Breast epithelium (tissue), 4 donors: ENCODE results near the gene YAP1. TPM values are rescaled to one million over a fixed set of nuclear protein-coding genes. Genes with fewer than 3 reads are reported as not detected.

Experiments used
- DNase-seq, 2 donors: peaks; one replicate each; pipeline ENCODE4 v3.0.0-alpha.2; 2019; ENCODE audit warnings: low spot score in 2 of 2
- H3K27ac ChIP-seq, 2 donors: fragments of 200-600 bp; sonication (generic) in 1 of 2; one replicate each; pipeline ENCODE4 v1.5.1; 2016 to 2019; ENCODE audit warnings: mild to moderate bottlenecking in 1 of 2
- H3K27me3 ChIP-seq, 2 donors: fragments of 200-600 bp; sonication (generic) in 1 of 2; one replicate each; pipeline versions ENCODE4 v1.5.1 to v1.6.0; 2017 to 2019; ENCODE audit warnings: control low read depth in 1 of 2, mild to moderate bottlenecking in 1 of 2
- H3K36me3 ChIP-seq: fragments of 200-600 bp; one replicate; pipeline ENCODE4 v1.5.1; 2019
- H3K4me1 ChIP-seq, 2 donors: fragments of 200-600 bp; sonication (generic); one replicate each; pipeline ENCODE4 v1.5.1; 2016 to 2019; ENCODE audit warnings: control low read depth in 1 of 2
- H3K4me3 ChIP-seq, 3 donors: fragments of 200-600 bp; sonication (generic); 1 replicate in 2 of 3; 2 replicates in 1 of 3; pipeline ENCODE4 v1.5.1; 2016 to 2019; ENCODE audit warnings: mild to moderate bottlenecking in 3 of 3, moderate library complexity in 2 of 3
- H3K9me3 ChIP-seq, 2 donors: fragments of 200-600 bp; sonication (generic) in 1 of 2; one replicate each; pipeline ENCODE4 v1.5.1; 2016 to 2019; ENCODE audit warnings: control low read depth in 1 of 2
- POLR2A ChIP-seq: fragments of 450-650 bp; IDR thresholded peaks from one replicate; pipeline ENCODE4 v1.6.1; 2016; ENCODE audit warnings: antibody characterized with exemption, mild to moderate bottlenecking, moderate library complexity
- POLR2AphosphoS5 ChIP-seq, 3 donors: sonication (generic); formaldehyde crosslinking; IDR thresholded peaks; one replicate each; pipeline ENCODE4 v1.6.1; 2017; ENCODE audit warnings: antibody characterized with exemption in 3 of 3
- intact Hi-C: fragments of 100-400 bp; cut with DNase I; formaldehyde crosslinking; loops from one replicate; pipeline ENCODE4 v1.15.1; 2023; ENCODE audit warnings: low total_unique reads
- total RNA-seq, 3 donors: library from RNA; depleted of rRNA; stranded (reverse); fragments of >200 nt; gene quantifications; one replicate each; pipeline ENCODE4 v1.1.0, GENCODE V29; 2016
- TF ChIP-seq, protein P1 (sequence below), 3 donors: fragments of 450-650 bp; IDR thresholded peaks; one replicate each; pipeline ENCODE4 v1.5.1; 2016 to 2017; ENCODE audit warnings: antibody characterized with exemption in 3 of 3, mild to moderate bottlenecking in 3 of 3, moderate library complexity in 3 of 3

YAP1 gene
- total RNA-seq, 3 donors from 2014 or later, result 179 to 215 (median 184) TPM

DNA sequence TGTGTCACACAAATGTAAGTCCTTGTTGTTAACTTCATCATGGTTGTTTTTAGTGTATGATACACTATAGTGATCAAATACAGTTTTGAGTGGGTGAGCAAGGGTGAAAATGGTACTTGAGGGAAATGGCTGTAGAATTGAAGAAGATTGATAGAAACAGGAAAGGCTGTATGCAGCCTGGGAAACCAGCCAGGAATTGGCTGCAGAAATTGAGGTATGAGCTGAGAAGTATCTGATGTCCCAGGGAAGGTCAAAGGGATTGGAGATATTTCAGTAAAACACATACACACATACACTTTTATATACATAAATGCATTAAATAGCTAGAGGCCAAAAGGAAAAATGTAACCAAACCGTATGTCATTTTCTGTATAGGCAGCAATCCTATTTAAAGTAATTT is 13.1 kb upstream of the YAP1 start:
- intact Hi-C loops, result no loop called here
- no peaks in the 10 kb centered on the region for H3K27me3 ChIP-seq
- DNase-seq, result no peak
- no peak overlapping the region for H3K27ac ChIP-seq
- no peaks in the 10 kb centered on the region for H3K4me1 ChIP-seq
- TF ChIP-seq, protein P1, sequence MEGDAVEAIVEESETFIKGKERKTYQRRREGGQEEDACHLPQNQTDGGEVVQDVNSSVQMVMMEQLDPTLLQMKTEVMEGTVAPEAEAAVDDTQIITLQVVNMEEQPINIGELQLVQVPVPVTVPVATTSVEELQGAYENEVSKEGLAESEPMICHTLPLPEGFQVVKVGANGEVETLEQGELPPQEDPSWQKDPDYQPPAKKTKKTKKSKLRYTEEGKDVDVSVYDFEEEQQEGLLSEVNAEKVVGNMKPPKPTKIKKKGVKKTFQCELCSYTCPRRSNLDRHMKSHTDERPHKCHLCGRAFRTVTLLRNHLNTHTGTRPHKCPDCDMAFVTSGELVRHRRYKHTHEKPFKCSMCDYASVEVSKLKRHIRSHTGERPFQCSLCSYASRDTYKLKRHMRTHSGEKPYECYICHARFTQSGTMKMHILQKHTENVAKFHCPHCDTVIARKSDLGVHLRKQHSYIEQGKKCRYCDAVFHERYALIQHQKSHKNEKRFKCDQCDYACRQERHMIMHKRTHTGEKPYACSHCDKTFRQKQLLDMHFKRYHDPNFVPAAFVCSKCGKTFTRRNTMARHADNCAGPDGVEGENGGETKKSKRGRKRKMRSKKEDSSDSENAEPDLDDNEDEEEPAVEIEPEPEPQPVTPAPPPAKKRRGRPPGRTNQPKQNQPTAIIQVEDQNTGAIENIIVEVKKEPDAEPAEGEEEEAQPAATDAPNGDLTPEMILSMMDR (IDR thresholded peaks at IDR 0.05), result no peak
- TF ChIP-seq POLR2A (no peak), POLR2AphosphoS5 (IDR thresholded peaks at IDR 0.05) (no peak)
- H3K4me3 ChIP-seq, result no peak overlapping the region
- no peaks in the 10 kb centered on the region for H3K9me3 ChIP-seq
- no peaks in the 10 kb centered on the region for H3K36me3 ChIP-seq

DNA sequence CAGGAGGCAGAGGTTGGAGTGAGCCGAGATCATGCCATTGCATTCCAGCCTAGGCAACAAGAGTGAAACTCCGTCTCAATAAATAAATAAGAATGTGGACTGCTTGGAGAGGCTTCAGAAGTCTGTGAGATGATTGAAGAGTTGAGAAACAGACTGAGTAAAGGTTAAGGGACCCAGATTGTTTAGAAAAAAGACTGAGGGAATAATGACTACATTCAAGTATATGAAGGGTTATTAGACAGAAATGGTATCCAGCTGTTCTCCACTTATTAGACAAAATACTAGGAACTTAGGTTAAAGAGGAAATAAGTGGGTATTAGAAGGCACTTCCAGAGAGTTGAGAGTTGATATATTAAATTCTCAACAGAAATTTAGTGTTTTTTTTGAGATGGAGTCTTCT is 10.5 kb upstream of the YAP1 start:
- intact Hi-C loops, result loop anchor here (10.0 kb wide), 1 partner anchor 75 kb away; no protein-coding TSS in a partner anchor
- TF ChIP-seq, protein P1 (IDR thresholded peaks at IDR 0.05), result no peak
- TF ChIP-seq POLR2A (no peak), POLR2AphosphoS5 (IDR thresholded peaks at IDR 0.05) (no peak)
- Histone ChIP-seq H3K27ac (no peak overlapping the region), H3K4me3 (no peak overlapping the region), H3K36me3 (no peaks in the 10 kb centered on the region), H3K4me1 (no peaks in the 10 kb centered on the region), H3K27me3 (no peaks in the 10 kb centered on the region), H3K9me3 (no peaks in the 10 kb centered on the region)
- DNase-seq, result no peak

DNA sequence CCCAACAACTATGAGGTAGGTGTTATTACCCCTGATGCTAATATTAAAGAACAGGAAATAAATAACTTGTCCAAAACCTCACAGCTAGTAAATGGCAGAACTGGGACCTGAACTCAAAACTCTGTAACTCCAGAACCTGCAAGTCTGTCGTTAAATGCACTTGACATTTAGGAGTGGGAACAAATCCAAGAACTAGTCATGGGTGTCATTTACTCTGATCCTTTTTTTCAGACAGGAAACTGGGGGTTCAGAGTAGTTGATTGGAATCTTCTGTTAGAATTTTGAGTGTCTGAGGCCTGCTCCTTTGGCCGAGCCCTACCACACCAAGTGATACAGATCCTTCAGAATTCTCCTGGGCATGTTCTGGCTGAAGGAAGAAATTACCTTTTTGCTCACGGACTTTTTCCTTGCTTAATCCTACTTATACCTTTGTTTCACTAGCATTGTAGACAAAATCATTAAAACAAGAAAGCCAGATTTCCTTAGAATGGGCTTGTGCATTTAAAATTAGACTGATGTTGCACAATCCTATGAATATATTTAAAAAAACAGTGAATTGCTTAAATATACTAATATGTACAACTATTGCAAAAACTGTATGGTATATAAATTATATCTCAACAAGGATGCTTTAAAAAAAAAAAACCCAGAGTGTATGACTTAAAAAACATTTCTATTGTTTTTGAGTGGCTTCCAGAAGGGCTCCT is 1.4 kb upstream of the YAP1 start:
- H3K36me3 ChIP-seq, result no peaks in the 10 kb centered on the region
- no peak for DNase-seq
- TF ChIP-seq, protein P1 (IDR thresholded peaks at IDR 0.05), result no peak
- intact Hi-C loops, result loop anchor here (10.0 kb wide), 1 partner anchor 66 kb away; no protein-coding TSS in a partner anchor
- H3K27ac ChIP-seq, result peak overlapping the region; percentile 99 to 100
- no peaks in the 10 kb centered on the region for H3K9me3 ChIP-seq
- H3K4me3 ChIP-seq, result no peak overlapping the region
- H3K4me1 ChIP-seq, result no peaks in the 10 kb centered on the region
- H3K27me3 ChIP-seq, result no peaks in the 10 kb centered on the region

DNA sequence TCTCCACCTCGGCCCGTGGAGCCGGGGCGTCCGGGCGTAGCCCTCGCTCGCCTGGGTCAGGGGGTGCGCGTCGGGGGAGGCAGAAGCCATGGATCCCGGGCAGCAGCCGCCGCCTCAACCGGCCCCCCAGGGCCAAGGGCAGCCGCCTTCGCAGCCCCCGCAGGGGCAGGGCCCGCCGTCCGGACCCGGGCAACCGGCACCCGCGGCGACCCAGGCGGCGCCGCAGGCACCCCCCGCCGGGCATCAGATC is 439 bp downstream of the YAP1 start:
- H3K36me3 ChIP-seq, result no peaks in the 10 kb centered on the region
- no peaks in the 10 kb centered on the region for H3K9me3 ChIP-seq
- H3K4me1 ChIP-seq, result no peaks in the 10 kb centered on the region
- no peak for DNase-seq
- H3K4me3 ChIP-seq, result peak overlapping the region; percentile 94 to 100 (median 95)
- peak overlapping the region; percentile 99 to 100 for H3K27ac ChIP-seq
- intact Hi-C loops, result loop anchor here (10.0 kb wide), 1 partner anchor 144 kb away; no protein-coding TSS in a partner anchor
- TF ChIP-seq POLR2A (no peak), POLR2AphosphoS5 (IDR thresholded peaks at IDR 0.05) (no peak)
- TF ChIP-seq, protein P1 (IDR thresholded peaks at IDR 0.05), result no peak
- H3K27me3 ChIP-seq, result no peaks in the 10 kb centered on the region

DNA sequence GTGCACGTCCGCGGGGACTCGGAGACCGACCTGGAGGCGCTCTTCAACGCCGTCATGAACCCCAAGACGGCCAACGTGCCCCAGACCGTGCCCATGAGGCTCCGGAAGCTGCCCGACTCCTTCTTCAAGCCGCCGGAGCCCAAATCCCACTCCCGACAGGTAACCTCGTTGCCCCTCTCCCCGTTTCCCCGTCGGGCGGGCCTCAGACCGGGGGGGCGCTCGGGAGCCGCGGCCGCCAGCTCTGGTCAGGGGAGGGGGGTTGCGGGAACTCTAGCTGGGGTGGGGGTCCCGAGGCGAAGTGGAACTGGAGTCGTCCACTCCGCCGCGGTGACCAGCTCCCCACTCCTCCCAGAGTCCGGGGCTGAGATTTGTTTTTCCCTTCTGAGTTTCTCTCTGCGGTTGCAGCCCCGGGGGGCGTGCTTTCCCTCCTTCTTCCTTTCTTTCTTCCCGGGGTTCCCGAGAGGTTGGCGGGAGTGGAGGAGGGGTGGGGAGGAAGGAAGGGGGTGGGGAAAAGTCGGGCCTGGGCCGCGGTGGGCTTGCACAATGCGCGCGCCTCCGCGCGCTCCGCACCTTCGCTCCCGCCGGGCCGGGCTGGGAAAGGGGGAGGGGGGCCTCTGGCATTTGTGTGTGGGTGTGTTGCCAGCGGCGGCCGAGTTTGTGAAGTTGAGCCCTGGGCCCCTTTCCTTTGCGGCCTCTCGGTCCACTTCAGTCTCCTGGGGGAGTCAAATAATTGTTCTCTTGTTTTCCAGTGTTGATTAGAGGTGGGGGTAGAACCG is 952 bp downstream of the YAP1 start:
- Histone ChIP-seq H3K4me1 (no peaks in the 10 kb centered on the region), H3K9me3 (no peaks in the 10 kb centered on the region), H3K36me3 (no peaks in the 10 kb centered on the region), H3K27ac (peak overlapping the region; percentile 99 to 100), H3K4me3 (peak overlapping the region; percentile 94 to 100 (median 95)), H3K27me3 (no peaks in the 10 kb centered on the region)
- intact Hi-C loops, result loop anchor here (10.0 kb wide), 1 partner anchor 144 kb away; no protein-coding TSS in a partner anchor
- DNase-seq, result peak; percentile 78 to 82
- TF ChIP-seq POLR2A (no peak), POLR2AphosphoS5 (IDR thresholded peaks at IDR 0.05) (peak in 2 of 3 donors; percentile 21 to 30)
- TF ChIP-seq, protein P1 (IDR thresholded peaks at IDR 0.05), result no peak
